ENCODE data around the gene TMEM196. TPM values are rescaled to one million over a fixed set of nuclear protein-coding genes. Genes with fewer than 3 reads are reported as not detected.

Gene TMEM196
- total and polyA plus RNA-seq, 2 donors (not counting 3 experiments of a cell fraction or from before 2014, with no cell fraction given), result not detected

- BruUV-seq (replicated peaks), result no TSS peak
- no peaks in the 10 kb centered on the region for H3K9me3 ChIP-seq (replicated peaks; ENCODE audit: control insufficient read depth, insufficient read depth, low read length)
- H3K9ac ChIP-seq (replicated peaks; ENCODE audit: extremely low read depth, insufficient read depth, low read length), result no peak overlapping the region
- no peak overlapping the region for H3K4me3 ChIP-seq (replicated peaks in 1 of 3; ENCODE audit: insufficient read depth in 1 of 3, low read depth in 1 of 3, low read length in 3 of 3)
- no peaks in the 10 kb centered on the region for H3K79me2 ChIP-seq (ENCODE audit: control insufficient read depth, insufficient read depth, low read length)
- ChIA-PET POLR2A (no interaction called here), CTCF (no interaction called here)
- H3K4me1 ChIP-seq (ENCODE audit: control insufficient read depth, extremely low read depth, insufficient read depth, low read length), result no peaks in the 10 kb centered on the region
- intact Hi-C loops (cut with micrococcal nuclease), result no loop called here
- no peak overlapping the region for H2AFZ ChIP-seq (ENCODE audit: low read depth, low read length)
- no peaks in the 10 kb centered on the region for H3K9me1 ChIP-seq (replicated peaks; ENCODE audit: control insufficient read depth, extremely low read depth, insufficient read depth, low read length)
- H4K20me1 ChIP-seq (replicated peaks; ENCODE audit: control insufficient read depth, extremely low read depth, insufficient read depth, low read length), result no peaks in the 10 kb centered on the region
- no peaks in the 10 kb centered on the region for H3K27me3 ChIP-seq (ENCODE audit: control insufficient read depth in 2 of 2, insufficient read depth in 2 of 2, low read length in 2 of 2)
- H3K4me2 ChIP-seq (ENCODE audit: insufficient read depth, low read length), result no peak overlapping the region
- dilution Hi-C loops (cut with MboI; ENCODE audit: extremely low pct_ligation_motif_present, low sequenced_read_pairs), result no loop called here
- no peaks in the 10 kb centered on the region for H3K36me3 ChIP-seq (ENCODE audit: control insufficient read depth in 2 of 2, extremely low read depth in 1 of 2, insufficient read depth in 2 of 2, low read length in 2 of 2)
- H3K27ac ChIP-seq (ENCODE audit: insufficient read depth, low read depth, low read length), result no peak overlapping the region
- FAIRE-seq, result no peak
- TF ChIP-seq POLR2AphosphoS5 (IDR thresholded peaks at IDR 0.05; ENCODE audit: insufficient read depth, low read depth, low read length) (no peak), POLR2A (IDR thresholded peaks at IDR 0.05; ENCODE audit: low read depth, low read length) (no peak), GATA2 (IDR thresholded peaks at IDR 0.05; ENCODE audit: insufficient read depth, insufficient read length, low read depth, low read length) (no peak), MAX (IDR thresholded peaks at IDR 0.05; ENCODE audit: insufficient read depth, insufficient read length) (no peak), FOS (IDR thresholded peaks at IDR 0.05; ENCODE audit: borderline replicate concordance, insufficient read depth, low read length) (no peak), EZH2 (IDR thresholded peaks at IDR 0.05; ENCODE audit: borderline replicate concordance, low read depth, low read length, severe bottlenecking) (no peak), JUN (IDR thresholded peaks at IDR 0.05; ENCODE audit: borderline replicate concordance, insufficient read depth, insufficient read length, low read depth) (no peak), MYC (IDR thresholded peaks at IDR 0.05; ENCODE audit: low read depth, low read length) (no peak), CTCF (IDR thresholded peaks at IDR 0.05; ENCODE audit: extremely low read depth in 1 of 2, insufficient read depth in 1 of 2, low read depth in 1 of 2, low read length in 2 of 2) (no peak)
- DNase-seq (ENCODE audit: low read depth, low spot score), result no peak
These were observed 10.1 kb upstream of the TMEM196 start for GRCh38 chr7:19783541-19783940.
